GM19452 (cell line): ENCODE measurements around the gene MRPL46.
"Not testable (repeated sequence)": the region's sequence is repeated elsewhere in the genome, so short reads cannot be mapped to it uniquely, and the experiment has no call there.

Experiments
- ATAC-seq: cut with Tn5 transposase; IDR thresholded peaks from one replicate; pipeline ENCODE4 v1.9.1; 2021; ENCODE audit not compliant: unreplicated experiment

Gene MRPL46

DNA sequence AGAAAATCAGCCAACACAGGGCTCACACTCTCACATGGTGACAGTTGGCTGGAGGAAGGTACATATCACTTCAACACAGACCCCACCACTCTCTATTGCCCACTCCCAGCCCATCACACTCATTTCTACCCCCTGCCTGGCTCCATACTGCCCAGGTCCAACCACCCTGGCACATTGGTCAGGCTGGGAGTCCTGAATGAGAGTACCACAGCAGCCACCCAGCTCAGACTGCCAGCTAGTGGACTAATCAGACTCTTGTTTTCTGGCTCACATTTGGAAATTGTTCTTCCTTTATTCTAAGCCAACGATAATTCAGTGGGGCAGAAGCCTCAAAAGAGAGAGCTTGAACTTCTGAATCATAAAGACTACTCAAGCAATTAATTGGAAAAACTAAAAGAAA is 20.0 kb downstream of the MRPL46 start:
- no peak for ATAC-seq

DNA sequence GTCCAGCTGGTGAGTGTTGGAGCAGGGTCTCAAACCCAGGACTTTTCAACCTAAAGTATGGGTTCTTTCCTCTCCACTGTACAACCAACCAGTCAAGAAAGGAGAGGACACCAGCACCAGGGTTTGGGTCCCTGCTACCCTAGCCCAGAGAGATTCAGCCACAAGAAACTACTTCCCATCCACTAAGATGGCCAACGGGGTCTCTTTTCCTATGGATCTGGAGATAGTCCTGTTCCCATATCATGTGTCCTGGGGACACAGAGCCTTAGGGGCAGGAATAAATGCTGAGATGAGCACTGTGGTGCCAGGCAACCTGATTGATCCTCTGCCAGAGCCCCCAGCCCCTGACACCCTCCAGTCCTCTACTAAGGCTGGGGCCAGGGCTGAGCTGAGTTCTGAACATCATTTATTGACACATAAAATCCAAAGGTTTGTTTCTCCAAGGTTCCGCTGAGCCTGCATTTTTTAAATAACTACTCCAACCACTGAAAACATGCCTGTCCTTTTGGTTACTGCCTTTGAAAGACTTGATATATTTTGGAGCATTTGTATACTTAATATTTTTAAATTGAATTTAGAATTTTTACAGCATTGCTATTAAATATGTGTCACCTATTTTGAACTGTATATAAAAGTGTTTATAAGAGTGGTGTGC is 26.0 kb downstream of the MRPL46 start:
- no peak for ATAC-seq

GRCh38 chr15:88440021-88440420 is 27.2 kb downstream of the MRPL46 start:
- no peak for ATAC-seq

- ATAC-seq = no peak
Measured at GRCh38 chr15:88438181-88438580, 29.0 kb downstream of the MRPL46 start.

DNA sequence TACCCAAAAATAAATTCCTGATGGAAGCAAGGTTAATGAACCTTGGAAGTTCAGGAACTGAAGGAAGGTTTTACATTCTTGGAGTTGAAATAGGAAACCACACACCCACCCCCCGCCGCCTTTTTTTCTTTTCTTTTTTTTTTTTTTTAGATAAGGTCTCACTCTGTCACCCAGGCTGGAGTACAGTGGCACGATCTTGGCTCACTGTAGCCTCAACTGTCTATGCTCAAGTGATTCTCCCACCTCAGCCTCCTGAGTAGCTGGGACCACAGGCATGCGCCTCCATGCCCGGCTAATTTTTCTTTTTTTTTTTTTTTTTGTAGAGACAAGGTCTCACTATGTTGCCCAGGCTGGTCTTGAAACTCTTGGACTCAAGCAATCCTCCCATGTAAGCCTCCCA is 33.1 kb downstream of the MRPL46 start:
- not testable (repeated sequence) for ATAC-seq

DNA sequence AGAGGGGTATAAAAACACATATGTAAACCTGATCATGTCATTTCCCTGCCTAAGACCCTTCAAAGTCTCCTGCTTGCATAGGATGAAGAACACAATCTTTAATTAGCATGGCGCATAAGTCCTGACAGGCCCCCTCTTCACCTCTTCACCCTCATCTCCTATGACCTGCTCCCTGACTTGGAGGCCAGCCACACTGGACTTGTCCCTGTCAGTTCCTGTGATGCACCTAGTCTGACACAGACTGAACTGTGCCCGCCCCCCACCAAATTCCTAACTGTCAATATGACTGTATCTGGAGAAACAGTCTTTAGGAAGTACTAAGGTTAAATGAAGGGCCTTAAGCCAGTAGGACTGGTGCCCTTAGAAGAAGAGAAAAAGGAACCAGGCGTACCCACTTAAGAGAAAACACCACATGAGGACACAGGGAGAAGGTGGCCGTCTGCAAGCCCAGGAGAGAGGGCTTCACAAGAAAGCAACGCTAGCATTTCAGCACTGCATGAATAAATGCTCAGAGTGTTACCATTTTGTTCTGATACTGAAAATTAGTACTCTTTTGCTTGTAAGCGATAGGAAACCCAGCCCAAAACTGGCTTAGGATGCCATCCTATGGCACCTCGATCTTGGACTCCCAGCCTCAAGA is 34.0 kb downstream of the MRPL46 start:
- ATAC-seq = no peak

GRCh38 chr15:88431441-88431840 is 35.7 kb downstream of the MRPL46 start:
- ATAC-seq = no peak

- ATAC-seq = no peak
Measured at GRCh38 chr15:88430051-88430450, 37.1 kb downstream of the MRPL46 start.

GRCh38 chr15:88428805-88429605 is 38.2 kb downstream of the MRPL46 start:
- no peak for ATAC-seq

GRCh38 chr15:88428053-88428452 is 39.1 kb downstream of the MRPL46 start:
- ATAC-seq = no peak

DNA sequence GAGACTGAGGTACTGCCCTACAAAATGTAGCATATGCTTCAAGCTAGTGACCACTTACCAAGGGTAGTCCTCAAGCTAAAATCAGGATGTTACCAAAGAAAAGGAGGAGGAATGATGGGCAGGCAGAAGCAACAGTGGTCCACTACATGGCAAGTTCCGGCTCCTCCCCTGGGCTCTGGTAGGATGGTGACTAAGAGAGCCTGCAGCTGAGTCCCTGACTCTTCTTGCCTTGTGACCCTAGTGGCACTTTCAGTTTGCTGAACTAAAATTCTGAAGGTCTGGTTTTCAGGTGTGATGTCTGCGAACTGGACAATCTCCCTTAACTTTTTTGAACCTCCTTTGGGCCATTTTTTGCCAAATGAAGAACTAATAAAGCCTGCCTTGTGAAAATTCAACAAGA is 40.9 kb downstream of the MRPL46 start:
- no peak for ATAC-seq

DNA sequence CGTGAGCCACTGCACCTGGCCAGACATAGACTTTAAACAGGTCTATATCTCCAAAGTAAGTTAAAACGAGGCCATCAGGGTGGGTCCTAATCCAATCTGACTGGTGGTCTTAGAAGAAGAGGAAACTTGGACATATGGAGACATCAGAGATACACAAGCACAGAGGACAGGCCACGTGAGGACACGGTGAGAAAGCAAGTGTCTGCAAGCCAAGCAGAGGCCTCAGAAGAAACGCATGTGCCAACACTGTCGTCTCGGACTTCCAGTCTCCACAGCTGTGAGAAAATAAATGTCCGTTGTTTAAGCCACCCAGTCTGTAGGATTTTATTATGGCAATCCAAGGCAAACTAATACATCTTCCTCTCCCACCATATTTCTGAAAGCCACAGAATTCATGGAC is 43.9 kb downstream of the MRPL46 start:
- ATAC-seq = no peak

GRCh38 chr15:88419830-88420229 is 47.4 kb downstream of the MRPL46 start:
- ATAC-seq = no peak
